Neural cell (in vitro differentiated cells): Measurements from ENCODE around the gene URB1. TPM values are rescaled to one million over a fixed set of nuclear protein-coding genes. Genes with fewer than 3 reads are reported as not detected.

Experiments
- H2AFZ ChIP-seq: fragments of 200-600, 300-800 bp; sonication (generic), shearing (Covaris generic); 2 replicates; pipeline ENCODE4 v1.6.0; 2014; ENCODE audit warnings: low read depth, mild to moderate bottlenecking, antibody characterized with exemption, low read length, moderate library complexity
- H3F3A ChIP-seq: fragments of 200-600 bp; shearing (Covaris generic); 2 replicates; pipeline ENCODE4 v1.6.1; 2016; ENCODE audit warnings: mild to moderate bottlenecking, moderate library complexity, mixed read lengths, antibody characterized with exemption, low read length; ENCODE audit not compliant: insufficient read depth, poor library complexity, severe bottlenecking
- H3K27ac ChIP-seq: fragments of 200-600, 300-800 bp; sonication (generic), shearing (Covaris generic); 2 replicates; pipeline ENCODE4 v1.5.1; 2014; ENCODE audit warnings: mild to moderate bottlenecking, low read length, moderate library complexity
- H3K27me3 ChIP-seq: fragments of 300-800, 200-600 bp; sonication (generic), shearing (Covaris generic); 2 replicates; pipeline ENCODE4 v1.6.0; 2014; ENCODE audit warnings: mild to moderate bottlenecking, low read depth, low read length, moderate library complexity; ENCODE audit not compliant: insufficient read depth
- H3K36me3 ChIP-seq: fragments of 300-800, 200-600 bp; sonication (generic), shearing (Covaris generic); 2 replicates; pipeline ENCODE4 v1.5.1; 2014; ENCODE audit warnings: mild to moderate bottlenecking, antibody characterized with exemption, low read length, moderate library complexity; ENCODE audit not compliant: insufficient read depth
- H3K4me2 ChIP-seq: fragments of 300-800, 200-600 bp; sonication (generic), shearing (Covaris generic); 2 replicates; pipeline ENCODE4 v1.6.0; 2014; ENCODE audit warnings: mild to moderate bottlenecking, low read length
- H3K4me3 ChIP-seq: fragments of 300-800, 200-600 bp; sonication (generic), shearing (Covaris generic); 2 replicates; pipeline ENCODE4 v1.5.1; 2014; ENCODE audit warnings: mild to moderate bottlenecking, low read length, moderate library complexity
- H3K79me2 ChIP-seq: fragments of 200-600 bp; shearing (Covaris generic); replicated peaks from 2 replicates; pipeline ENCODE4 v1.6.0; 2014; ENCODE audit warnings: mild to moderate bottlenecking, low read length, moderate library complexity; ENCODE audit not compliant: insufficient read depth
- H3K9ac ChIP-seq: fragments of 300-800, 200-600 bp; sonication (generic), shearing (Covaris generic); 2 replicates; pipeline ENCODE4 v1.6.1; 2016; ENCODE audit warnings: mild to moderate bottlenecking, low read length, mixed read lengths
- H3K9me2 ChIP-seq: fragments of 200-600 bp; shearing (Covaris generic); 2 replicates; pipeline ENCODE4 v1.6.1; 2016; ENCODE audit warnings: mild to moderate bottlenecking, low read length, mixed read lengths; ENCODE audit not compliant: insufficient read depth
- H3K9me3 ChIP-seq: fragments of 200-600, 300-800 bp; sonication (generic), shearing (Covaris generic); 2 replicates; pipeline ENCODE4 v1.6.1; 2016; ENCODE audit warnings: mild to moderate bottlenecking, mixed run types, low read length, moderate library complexity, mixed read lengths
- H4K20me1 ChIP-seq: fragments of 200-600 bp; shearing (Covaris generic); 2 replicates; pipeline ENCODE4 v1.6.1; 2016; ENCODE audit warnings: mild to moderate bottlenecking, mixed run types; ENCODE audit not compliant: insufficient read depth
- CTCF ChIP-seq: fragments of 450-650 bp; IDR thresholded peaks from 2 replicates; pipeline ENCODE4 v1.5.1; 2014; ENCODE audit warnings: antibody characterized with exemption, mild to moderate bottlenecking, moderate library complexity; ENCODE audit not compliant: poor library complexity, severe bottlenecking
- EP300 ChIP-seq: fragments of 450-650 bp; conservative IDR thresholded peaks from 2 replicates; pipeline ENCODE4 v1.6.1; 2014; ENCODE audit warnings: antibody characterized with exemption, mild to moderate bottlenecking, moderate library complexity; ENCODE audit not compliant: poor library complexity, severe bottlenecking
- EZH2 ChIP-seq: fragments of 200-600, 300-800 bp; shearing (Covaris generic), sonication (generic); IDR thresholded peaks from 2 replicates; pipeline ENCODE4 v1.6.1; 2014; ENCODE audit warnings: antibody characterized with exemption, low read length, borderline replicate concordance, mild to moderate bottlenecking; ENCODE audit not compliant: insufficient read depth, poor library complexity, severe bottlenecking
- MXI1 ChIP-seq: fragments of 450-650 bp; conservative IDR thresholded peaks from 2 replicates; pipeline ENCODE4 v1.6.1; 2014; ENCODE audit warnings: antibody characterized with exemption, mild to moderate bottlenecking; ENCODE audit not compliant: poor library complexity, severe bottlenecking
- POLR2AphosphoS5 ChIP-seq: IDR thresholded peaks from 2 replicates; pipeline ENCODE4 v1.6.1; 2012
- RAD21 ChIP-seq: fragments of 450-650 bp; conservative IDR thresholded peaks from 2 replicates; pipeline ENCODE4 v1.6.1; 2014; ENCODE audit warnings: antibody characterized with exemption, mild to moderate bottlenecking, moderate library complexity
- REST ChIP-seq: IDR thresholded peaks from 2 replicates; pipeline ENCODE4 v1.6.1; 2012; ENCODE audit warnings: borderline replicate concordance
- SMC3 ChIP-seq: fragments of 450-650 bp; conservative IDR thresholded peaks from 2 replicates; pipeline ENCODE4 v1.6.1; 2014; ENCODE audit warnings: antibody characterized with exemption, mild to moderate bottlenecking, moderate library complexity; ENCODE audit not compliant: poor library complexity
- TAF1 ChIP-seq: IDR thresholded peaks from 2 replicates; pipeline ENCODE4 v1.6.1; 2012; ENCODE audit warnings: low read depth
- polyA plus RNA-seq: library from polyadenylated mRNA; depleted of rRNA; stranded (reverse); fragments of >200 nt; gene quantifications from 2 replicates; pipeline ENCODE4 v1.2.3, GENCODE V29; 2014

The URB1 gene
- polyA plus RNA-seq, 1 donor from 2014 or later = 4.4 TPM

GRCh38 chr21:32424674-32425073 lies 31.9 kb upstream of the URB1 start:
- Histone ChIP-seq H3K4me3 (no peak overlapping the region), H3K9me3 (peaks cover 5% of the 10 kb centered on the region), H2AFZ (no peak overlapping the region), H3K36me3 (no peaks in the 10 kb centered on the region), H4K20me1 (no peaks in the 10 kb centered on the region), H3K27ac (no peak overlapping the region), H3K27me3 (no peaks in the 10 kb centered on the region), H3K79me2 (no peaks in the 10 kb centered on the region), H3K4me2 (no peak overlapping the region), H3K9ac (no peak overlapping the region), H3F3A (no peaks in the 10 kb centered on the region), H3K9me2 (no peaks in the 10 kb centered on the region)
- no peak for TF ChIP-seq EZH2
- TF ChIP-seq TAF1 = no peak
- no peak for TF ChIP-seq POLR2AphosphoS5
- no peak for TF ChIP-seq EP300

GRCh38 chr21:32424191-32424535 lies 31.4 kb upstream of the URB1 start:
- Histone ChIP-seq H3K36me3 (no peaks in the 10 kb centered on the region), H3K4me2 (no peak overlapping the region), H3K79me2 (no peaks in the 10 kb centered on the region)

More at GRCh38 chr21:32424191-32424535, 31.4 kb upstream of the URB1 start:
- no peaks in the 10 kb centered on the region for H3K9me2 ChIP-seq
- H3K9ac ChIP-seq = no peak overlapping the region
- no peaks in the 10 kb centered on the region for H4K20me1 ChIP-seq
- H3K27me3 ChIP-seq = no peaks in the 10 kb centered on the region
- no peak for TF ChIP-seq MXI1
- no peak for TF ChIP-seq REST
- no peak for TF ChIP-seq TAF1
- no peak for TF ChIP-seq CTCF
- no peak for TF ChIP-seq RAD21
- no peak for TF ChIP-seq EP300
- no peak for TF ChIP-seq SMC3
- H2AFZ ChIP-seq = no peak overlapping the region
- H3F3A ChIP-seq = no peaks in the 10 kb centered on the region
- no peak overlapping the region for H3K4me3 ChIP-seq
- H3K9me3 ChIP-seq = peaks cover 5% of the 10 kb centered on the region
- no peak overlapping the region for H3K27ac ChIP-seq
